Activated T-helper 2 cell treated with anti-CD3 and anti-CD28 coated beads, Interferon-gamma antibody, Interleukin-2, Interleukin-4, amounts not matched to agents 10 μg/mL and 5 μg/mL and 100 μg/mL, durations not matched to agents 14 hours and 24 hours and 36 hours (primary cell): ENCODE data around the gene VWF. TPM values are rescaled to one million over a fixed set of nuclear protein-coding genes. Genes with fewer than 3 reads are reported as not detected.
"Not testable (repeated sequence)": the region's sequence is repeated elsewhere in the genome, so short reads cannot be mapped to it uniquely, and the experiment has no call there.

ENCODE experiments used
- DNase-seq: peaks from one replicate; pipeline ENCODE4 v3.0.0; 2021; ENCODE audit warnings: low spot score
- H3K27ac Mint-ChIP-seq: one replicate; pipeline ENCODE4 v1.8.0; 2021; ENCODE audit warnings: mixed read lengths
- H3K27me3 Mint-ChIP-seq: one replicate; pipeline ENCODE4 v1.8.0; 2021; ENCODE audit warnings: low read depth, mixed read lengths
- H3K36me3 Mint-ChIP-seq: one replicate; pipeline ENCODE4 v1.8.0; 2021; ENCODE audit warnings: low read depth, mixed read lengths
- H3K4me1 Mint-ChIP-seq: one replicate; pipeline ENCODE4 v1.8.0; 2021; ENCODE audit warnings: low read depth, mixed read lengths
- H3K4me3 Mint-ChIP-seq: one replicate; pipeline ENCODE4 v1.8.0; 2021; ENCODE audit warnings: low read depth, mild to moderate bottlenecking, moderate library complexity, mixed read lengths
- H3K9me3 Mint-ChIP-seq: one replicate; pipeline ENCODE4 v1.8.0; 2021; ENCODE audit warnings: mixed read lengths
- intact Hi-C: fragments of 100-400 bp; cut with micrococcal nuclease; formaldehyde crosslinking; loops from one replicate; pipeline ENCODE4 v1.15.1; 2023
- total RNA-seq: library from RNA; stranded (reverse); gene quantifications from 2 replicates; pipeline ENCODE4 v1.2.3, GENCODE V29; 2022

Gene VWF
- total RNA-seq, 1 donor from 2014 or later: not detected

DNA sequence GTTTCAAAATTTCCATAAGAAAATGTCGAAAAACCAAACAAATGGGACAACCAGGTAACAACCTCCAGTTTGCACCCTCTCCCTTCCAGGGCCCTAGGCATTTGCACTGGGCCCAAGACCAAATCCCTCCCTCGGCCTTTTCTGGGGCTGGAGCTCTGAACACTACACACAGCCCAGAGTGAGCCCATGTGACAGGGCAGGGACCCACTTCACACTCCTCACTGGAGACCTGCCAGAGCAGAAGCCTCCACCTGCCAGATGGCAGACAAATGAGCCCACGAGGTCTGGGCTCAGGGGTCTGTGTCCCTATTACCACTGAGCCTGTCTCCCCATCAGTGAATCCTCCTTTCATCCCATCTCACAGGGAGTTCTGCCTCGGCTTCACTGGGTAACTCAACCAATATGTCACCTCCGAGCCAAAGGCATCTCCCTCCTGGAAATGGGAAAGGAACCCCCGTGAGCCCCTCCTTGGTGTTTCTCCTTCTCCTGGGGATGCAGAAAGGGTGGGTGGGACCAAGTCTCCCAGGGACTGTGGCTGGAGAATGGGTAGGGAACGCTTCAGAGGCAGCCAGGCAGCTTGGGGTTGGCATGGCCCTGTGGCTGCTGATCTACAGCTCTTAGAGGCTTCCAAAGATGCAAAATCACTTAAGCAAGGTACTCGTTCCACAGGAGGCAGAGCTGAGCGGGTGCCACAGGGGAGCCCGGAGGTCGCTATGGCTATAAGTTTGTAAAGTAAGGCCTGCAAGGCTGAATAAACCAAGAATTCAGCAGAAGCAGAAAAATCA lies 10.6 kb downstream of the VWF start:
- H3K4me1 Mint-ChIP-seq: peaks cover 9% of the 10 kb centered on the region
- no peaks in the 10 kb centered on the region for H3K9me3 Mint-ChIP-seq
- H3K27ac Mint-ChIP-seq: no peak overlapping the region
- H3K27me3 Mint-ChIP-seq: no peaks in the 10 kb centered on the region
- intact Hi-C loops: no loop called here
- no peaks in the 10 kb centered on the region for H3K36me3 Mint-ChIP-seq
- H3K4me3 Mint-ChIP-seq: no peak overlapping the region
- DNase-seq: no peak

DNA sequence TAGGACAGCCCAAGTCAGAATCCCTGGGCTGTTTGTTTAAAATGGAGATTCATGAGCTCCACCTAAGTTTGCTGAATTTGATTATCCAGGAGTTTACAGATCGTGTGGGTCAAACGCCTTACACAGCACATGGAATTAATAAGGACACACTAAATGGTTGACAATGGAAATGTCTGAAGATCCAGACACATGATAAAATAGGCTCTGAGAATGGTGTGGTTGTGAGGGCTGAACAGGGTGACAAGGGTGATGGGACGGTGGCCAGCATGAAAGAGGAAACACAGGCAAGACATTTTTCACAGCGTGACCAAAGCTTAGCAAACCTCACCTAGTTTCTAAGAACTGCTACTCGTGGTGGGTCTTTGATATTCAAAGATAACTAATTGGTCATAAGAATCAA lies 12.5 kb downstream of the VWF start:
- Mint-ChIP-seq H3K27ac (no peak overlapping the region), H3K36me3 (no peaks in the 10 kb centered on the region), H3K4me1 (peaks cover 8% of the 10 kb centered on the region), H3K4me3 (no peak overlapping the region), H3K27me3 (no peaks in the 10 kb centered on the region), H3K9me3 (no peaks in the 10 kb centered on the region)
- DNase-seq: no peak
- intact Hi-C loops: no loop called here

DNA sequence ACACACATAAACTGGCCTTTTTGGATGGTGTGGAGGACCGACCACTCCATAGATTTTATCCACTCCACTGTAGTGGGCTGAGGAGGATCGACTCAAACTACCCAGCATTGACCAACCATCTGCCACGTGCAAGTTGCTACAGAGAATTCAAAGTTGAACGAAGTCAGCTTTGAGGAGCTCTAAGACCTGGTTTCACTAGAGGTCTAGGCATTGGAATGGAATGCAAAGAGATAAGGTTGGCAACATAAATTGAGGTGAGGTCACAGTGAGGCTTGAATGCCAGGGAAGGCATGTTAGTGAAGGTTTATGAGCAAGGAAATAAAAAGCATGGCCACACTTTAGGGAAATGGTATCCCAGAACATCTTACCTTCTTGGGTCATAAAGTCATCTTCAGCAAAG lies 14.5 kb downstream of the VWF start:
- Mint-ChIP-seq H3K4me1 (peaks cover under 1% of the 10 kb centered on the region), H3K4me3 (no peak overlapping the region), H3K27ac (no peak overlapping the region), H3K27me3 (no peaks in the 10 kb centered on the region), H3K9me3 (no peaks in the 10 kb centered on the region), H3K36me3 (no peaks in the 10 kb centered on the region)
- DNase-seq: no peak
- intact Hi-C loops: no loop called here

DNA sequence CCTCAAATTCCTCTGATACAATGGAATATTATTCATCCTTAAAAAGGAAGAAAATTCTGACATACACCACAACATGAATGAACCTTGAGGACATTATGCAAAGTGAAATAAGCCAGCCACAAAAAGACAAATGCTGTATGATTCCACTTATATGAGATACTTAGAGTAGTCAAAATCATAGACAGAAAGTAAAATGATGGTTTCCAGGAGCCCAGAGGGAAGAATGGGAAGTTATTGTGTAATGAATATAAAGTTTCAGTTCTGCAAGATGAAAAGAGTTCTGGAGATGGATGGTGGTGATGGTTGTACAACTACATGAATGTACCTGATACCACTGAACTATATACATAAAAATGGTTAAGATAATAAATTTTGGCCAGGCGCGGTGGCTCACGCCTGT lies 18.3 kb downstream of the VWF start:
- Mint-ChIP-seq H3K9me3 (no peaks in the 10 kb centered on the region), H3K4me3 (no peak overlapping the region), H3K27me3 (peaks cover 2% of the 10 kb centered on the region), H3K4me1 (peaks cover 3% of the 10 kb centered on the region), H3K36me3 (no peaks in the 10 kb centered on the region), H3K27ac (no peak overlapping the region)
- intact Hi-C loops: no loop called here
- DNase-seq: no peak

- Mint-ChIP-seq H3K4me1 (peaks cover 3% of the 10 kb centered on the region), H3K27ac (no peak overlapping the region), H3K4me3 (no peak overlapping the region), H3K9me3 (no peaks in the 10 kb centered on the region), H3K27me3 (peaks cover 2% of the 10 kb centered on the region), H3K36me3 (no peaks in the 10 kb centered on the region)
- intact Hi-C loops: no loop called here
- no peak for DNase-seq
These were observed 19.6 kb downstream of the VWF start for GRCh38 chr12:6104842-6105241.

DNA sequence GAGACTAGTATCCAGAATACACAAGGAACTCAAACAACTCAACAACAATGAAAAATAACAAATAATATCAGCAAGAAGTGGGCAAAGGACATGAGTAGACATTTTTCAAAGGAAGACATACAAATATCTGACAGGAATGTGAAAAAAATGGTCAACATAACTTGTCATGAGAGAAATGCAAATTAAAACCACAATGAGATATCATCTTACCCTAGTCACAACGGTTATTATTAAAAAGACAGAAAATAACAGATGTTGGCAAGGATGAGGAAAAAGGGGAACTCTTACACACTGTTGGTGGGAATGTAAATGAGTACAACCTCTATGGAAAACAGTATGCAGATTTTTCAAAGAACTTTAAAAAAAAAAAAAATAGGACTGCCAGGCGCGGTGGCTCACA lies 20.4 kb downstream of the VWF start:
- intact Hi-C loops: no loop called here
- no peaks in the 10 kb centered on the region for H3K36me3 Mint-ChIP-seq
- H3K27me3 Mint-ChIP-seq: peaks cover 2% of the 10 kb centered on the region
- H3K27ac Mint-ChIP-seq: no peak overlapping the region
- no peak overlapping the region for H3K4me3 Mint-ChIP-seq
- no peak for DNase-seq
- H3K4me1 Mint-ChIP-seq: peaks cover 3% of the 10 kb centered on the region
- H3K9me3 Mint-ChIP-seq: no peaks in the 10 kb centered on the region

- intact Hi-C loops, H3K27ac Mint-ChIP-seq, H3K4me1 Mint-ChIP-seq, H3K27me3 Mint-ChIP-seq, H3K36me3 Mint-ChIP-seq, H3K9me3 Mint-ChIP-seq, H3K4me3 Mint-ChIP-seq, DNase-seq: not testable (repeated sequence)
These were observed 22.4 kb downstream of the VWF start for GRCh38 chr12:6102021-6102420.

- no peaks in the 10 kb centered on the region for H3K36me3 Mint-ChIP-seq
- intact Hi-C loops: no loop called here
These were observed 25.2 kb downstream of the VWF start for GRCh38 chr12:6099316-6099715.

GRCh38 chr12:6097411-6097810 lies 27.1 kb downstream of the VWF start:
- Mint-ChIP-seq H3K4me3 (no peak overlapping the region), H3K4me1 (peaks cover 5% of the 10 kb centered on the region), H3K27ac (no peak overlapping the region), H3K27me3 (peaks cover 12% of the 10 kb centered on the region), H3K36me3 (no peaks in the 10 kb centered on the region), H3K9me3 (no peaks in the 10 kb centered on the region)
- intact Hi-C loops: no loop called here
- DNase-seq: no peak

More at GRCh38 chr12:6099316-6099715, 25.2 kb downstream of the VWF start:
- Mint-ChIP-seq H3K9me3 (no peaks in the 10 kb centered on the region), H3K27me3 (peaks cover 9% of the 10 kb centered on the region), H3K4me1 (peaks cover 5% of the 10 kb centered on the region), H3K27ac (no peak overlapping the region), H3K4me3 (no peak overlapping the region)
- no peak for DNase-seq

DNA sequence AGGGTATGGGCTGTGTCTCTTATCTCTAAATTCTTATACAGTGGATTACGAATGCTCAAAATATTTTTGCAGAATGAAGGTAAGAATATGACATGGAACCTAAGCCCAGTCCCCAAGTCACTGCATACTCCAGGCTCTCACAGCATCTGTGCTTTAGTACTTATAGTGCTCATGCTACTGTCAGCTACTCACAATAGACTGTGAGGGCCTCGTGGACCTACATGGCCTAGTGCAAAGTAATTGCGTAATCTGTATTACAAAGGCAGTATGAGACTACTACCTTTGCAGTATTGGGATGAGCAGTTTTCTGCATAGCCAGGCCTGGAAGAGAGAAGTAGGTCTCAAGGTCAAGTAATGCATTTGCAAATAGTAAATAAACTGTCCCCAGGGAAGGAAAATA lies 27.9 kb downstream of the VWF start:
- Mint-ChIP-seq H3K36me3 (no peaks in the 10 kb centered on the region), H3K9me3 (no peaks in the 10 kb centered on the region), H3K4me1 (peaks cover 5% of the 10 kb centered on the region), H3K27ac (no peak overlapping the region), H3K4me3 (no peak overlapping the region), H3K27me3 (peaks cover 12% of the 10 kb centered on the region)
- no peak for DNase-seq
- intact Hi-C loops: no loop called here

- DNase-seq: no peak
- Mint-ChIP-seq H3K9me3 (no peaks in the 10 kb centered on the region), H3K4me1 (peaks cover 7% of the 10 kb centered on the region), H3K27ac (no peak overlapping the region), H3K27me3 (peaks cover 17% of the 10 kb centered on the region), H3K36me3 (no peaks in the 10 kb centered on the region), H3K4me3 (no peak overlapping the region)
- intact Hi-C loops: no loop called here
These were observed 29.2 kb downstream of the VWF start for GRCh38 chr12:6095269-6095668.

DNA sequence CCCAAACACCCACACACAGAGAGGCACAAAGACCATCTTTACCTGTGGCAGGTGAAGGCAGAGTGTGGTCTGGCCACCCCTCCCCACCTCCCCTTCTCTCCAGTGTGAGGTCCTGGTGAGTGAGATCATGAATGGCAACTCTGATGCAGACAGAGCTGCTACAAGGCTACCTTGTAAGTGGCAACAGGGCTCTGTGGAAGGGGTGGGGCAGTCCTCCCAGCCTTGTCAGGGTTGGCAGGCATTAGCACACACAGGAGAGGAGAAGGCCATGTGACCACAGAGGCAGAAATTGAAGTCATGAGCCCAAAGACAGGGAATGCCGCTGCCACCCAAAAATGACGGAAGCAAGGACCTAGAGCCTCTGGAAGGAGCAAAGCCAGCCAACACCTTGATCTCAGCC lies 30.7 kb downstream of the VWF start:
- intact Hi-C loops: no loop called here

GRCh38 chr12:6092784-6093722 lies 31.4 kb downstream of the VWF start:
- Mint-ChIP-seq H3K27ac (no peak overlapping the region), H3K36me3 (no peaks in the 10 kb centered on the region), H3K4me3 (no peak overlapping the region), H3K9me3 (no peaks in the 10 kb centered on the region), H3K27me3 (peaks cover 17% of the 10 kb centered on the region), H3K4me1 (peaks cover 7% of the 10 kb centered on the region)
- DNase-seq: no peak
- intact Hi-C loops: no loop called here

More for the DNA sequence above, 30.7 kb downstream of the VWF start:
- DNase-seq: no peak
- H3K4me3 Mint-ChIP-seq: no peak overlapping the region
- peaks cover 17% of the 10 kb centered on the region for H3K27me3 Mint-ChIP-seq
- no peak overlapping the region for H3K27ac Mint-ChIP-seq
- H3K9me3 Mint-ChIP-seq: no peaks in the 10 kb centered on the region
- H3K4me1 Mint-ChIP-seq: peaks cover 7% of the 10 kb centered on the region
- H3K36me3 Mint-ChIP-seq: no peaks in the 10 kb centered on the region
